HL-60 (cell line): ENCODE measurements around the gene PGBD5.

Experiments
- DNase-seq, 2 experiments: peaks; one replicate each; pipeline ENCODE4 v3.0.0-alpha.2; 2010 to 2020; ENCODE audit warnings: low read depth in 1 of 2, low spot score in 1 of 2
- H3K27ac ChIP-seq: fragments of 250-450 bp; sonication (Bioruptor Pico); replicated peaks from 2 replicates; pipeline ENCODE4 v1.5.1; 2020; ENCODE audit warnings: mild to moderate bottlenecking, moderate library complexity
- H3K27me3 ChIP-seq: fragments of 250-450 bp; sonication (Bioruptor Pico); 2 replicates; pipeline ENCODE4 v1.5.1; 2021; ENCODE audit warnings: mild to moderate bottlenecking, moderate library complexity; ENCODE audit not compliant: insufficient read depth, poor library complexity, severe bottlenecking
- H3K4me3 ChIP-seq: replicated peaks from 2 replicates; pipeline ENCODE4 v1.5.1; 2011; ENCODE audit warnings: mild to moderate bottlenecking, control low read depth, low read length; ENCODE audit not compliant: insufficient read depth
- GABPA ChIP-seq: IDR thresholded peaks from 2 replicates; pipeline ENCODE4 v1.6.1; 2012; ENCODE audit warnings: low read depth
- POLR2AphosphoS5 ChIP-seq: IDR thresholded peaks from 2 replicates; pipeline ENCODE4 v1.6.1; 2012; ENCODE audit warnings: low read depth
- SPI1 ChIP-seq: IDR thresholded peaks from 2 replicates; pipeline ENCODE4 v1.6.1; 2012; ENCODE audit warnings: low read depth, mild to moderate bottlenecking, borderline replicate concordance
- TF ChIP-seq, protein P1 (sequence below): IDR thresholded peaks from one replicate; pipeline ENCODE4 v1.5.1; 2011; ENCODE audit warnings: low read length, control low read depth, inconsistent platforms; ENCODE audit not compliant: insufficient read depth
- TF ChIP-seq, protein P2 (sequence below): IDR thresholded peaks from 2 replicates; pipeline ENCODE4 v1.6.1; 2012; ENCODE audit warnings: low read depth; ENCODE audit not compliant: insufficient replicate concordance

Gene PGBD5

DNA sequence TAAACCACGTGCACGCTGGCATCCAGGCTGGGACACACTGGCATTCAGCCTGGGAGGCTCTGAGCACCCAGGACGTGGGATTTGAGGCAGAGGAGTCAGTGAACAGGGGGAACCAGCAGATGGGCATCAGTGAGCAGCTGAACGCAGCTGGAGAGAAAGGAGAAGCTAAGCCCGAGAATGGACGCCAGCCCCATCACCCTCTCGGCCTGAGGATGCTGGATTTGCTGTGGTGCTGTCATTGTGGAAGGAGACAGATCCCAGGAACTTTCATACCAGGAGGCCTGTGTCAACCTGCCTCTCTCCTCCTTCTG is 132.8 kb downstream of the PGBD5 start:
- DNase-seq, result no peak
- Histone ChIP-seq H3K27me3 (no peaks in the 10 kb centered on the region), H3K4me3 (no peak overlapping the region), H3K27ac (no peak overlapping the region)
- TF ChIP-seq, protein P1, sequence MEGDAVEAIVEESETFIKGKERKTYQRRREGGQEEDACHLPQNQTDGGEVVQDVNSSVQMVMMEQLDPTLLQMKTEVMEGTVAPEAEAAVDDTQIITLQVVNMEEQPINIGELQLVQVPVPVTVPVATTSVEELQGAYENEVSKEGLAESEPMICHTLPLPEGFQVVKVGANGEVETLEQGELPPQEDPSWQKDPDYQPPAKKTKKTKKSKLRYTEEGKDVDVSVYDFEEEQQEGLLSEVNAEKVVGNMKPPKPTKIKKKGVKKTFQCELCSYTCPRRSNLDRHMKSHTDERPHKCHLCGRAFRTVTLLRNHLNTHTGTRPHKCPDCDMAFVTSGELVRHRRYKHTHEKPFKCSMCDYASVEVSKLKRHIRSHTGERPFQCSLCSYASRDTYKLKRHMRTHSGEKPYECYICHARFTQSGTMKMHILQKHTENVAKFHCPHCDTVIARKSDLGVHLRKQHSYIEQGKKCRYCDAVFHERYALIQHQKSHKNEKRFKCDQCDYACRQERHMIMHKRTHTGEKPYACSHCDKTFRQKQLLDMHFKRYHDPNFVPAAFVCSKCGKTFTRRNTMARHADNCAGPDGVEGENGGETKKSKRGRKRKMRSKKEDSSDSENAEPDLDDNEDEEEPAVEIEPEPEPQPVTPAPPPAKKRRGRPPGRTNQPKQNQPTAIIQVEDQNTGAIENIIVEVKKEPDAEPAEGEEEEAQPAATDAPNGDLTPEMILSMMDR, result no peak
- no peak for TF ChIP-seq POLR2AphosphoS5
- TF ChIP-seq, protein P2, sequence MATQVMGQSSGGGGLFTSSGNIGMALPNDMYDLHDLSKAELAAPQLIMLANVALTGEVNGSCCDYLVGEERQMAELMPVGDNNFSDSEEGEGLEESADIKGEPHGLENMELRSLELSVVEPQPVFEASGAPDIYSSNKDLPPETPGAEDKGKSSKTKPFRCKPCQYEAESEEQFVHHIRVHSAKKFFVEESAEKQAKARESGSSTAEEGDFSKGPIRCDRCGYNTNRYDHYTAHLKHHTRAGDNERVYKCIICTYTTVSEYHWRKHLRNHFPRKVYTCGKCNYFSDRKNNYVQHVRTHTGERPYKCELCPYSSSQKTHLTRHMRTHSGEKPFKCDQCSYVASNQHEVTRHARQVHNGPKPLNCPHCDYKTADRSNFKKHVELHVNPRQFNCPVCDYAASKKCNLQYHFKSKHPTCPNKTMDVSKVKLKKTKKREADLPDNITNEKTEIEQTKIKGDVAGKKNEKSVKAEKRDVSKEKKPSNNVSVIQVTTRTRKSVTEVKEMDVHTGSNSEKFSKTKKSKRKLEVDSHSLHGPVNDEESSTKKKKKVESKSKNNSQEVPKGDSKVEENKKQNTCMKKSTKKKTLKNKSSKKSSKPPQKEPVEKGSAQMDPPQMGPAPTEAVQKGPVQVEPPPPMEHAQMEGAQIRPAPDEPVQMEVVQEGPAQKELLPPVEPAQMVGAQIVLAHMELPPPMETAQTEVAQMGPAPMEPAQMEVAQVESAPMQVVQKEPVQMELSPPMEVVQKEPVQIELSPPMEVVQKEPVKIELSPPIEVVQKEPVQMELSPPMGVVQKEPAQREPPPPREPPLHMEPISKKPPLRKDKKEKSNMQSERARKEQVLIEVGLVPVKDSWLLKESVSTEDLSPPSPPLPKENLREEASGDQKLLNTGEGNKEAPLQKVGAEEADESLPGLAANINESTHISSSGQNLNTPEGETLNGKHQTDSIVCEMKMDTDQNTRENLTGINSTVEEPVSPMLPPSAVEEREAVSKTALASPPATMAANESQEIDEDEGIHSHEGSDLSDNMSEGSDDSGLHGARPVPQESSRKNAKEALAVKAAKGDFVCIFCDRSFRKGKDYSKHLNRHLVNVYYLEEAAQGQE, result no peak
- TF ChIP-seq GABPA, result no peak
- TF ChIP-seq SPI1, result no peak

DNA sequence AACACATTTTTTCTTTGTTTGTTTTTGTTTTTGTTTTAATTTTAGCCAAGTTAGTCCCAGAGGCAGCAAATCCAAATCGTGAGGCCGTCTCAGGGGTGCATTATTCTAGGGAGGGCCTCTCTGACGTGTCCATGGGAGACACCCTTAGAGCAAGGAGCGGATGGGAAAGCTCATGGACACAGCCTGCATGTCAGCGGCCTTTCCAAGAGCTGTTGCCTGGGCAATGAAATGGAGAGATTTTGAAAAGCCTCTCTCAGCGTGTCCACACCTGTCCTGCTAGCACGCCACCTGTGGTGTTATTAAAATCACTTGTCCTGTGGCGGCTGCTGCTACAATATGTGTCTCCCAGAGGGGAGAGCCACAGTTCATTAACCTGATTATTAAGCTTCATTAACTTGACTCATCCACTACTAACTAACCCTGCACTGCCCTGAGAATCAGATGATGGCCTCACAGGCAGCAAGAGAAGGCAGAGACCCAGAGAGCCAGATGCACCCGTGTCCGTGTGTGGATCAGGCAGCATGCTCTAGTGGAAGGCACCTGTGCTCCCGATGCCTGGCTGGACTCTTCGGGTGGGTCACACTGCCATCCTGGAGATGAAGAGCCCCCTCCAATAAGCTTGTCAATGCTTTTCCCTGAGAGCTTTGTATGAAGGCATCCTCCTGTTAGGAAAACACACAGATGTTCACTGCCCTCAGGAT is 133.3 kb downstream of the PGBD5 start:
- DNase-seq, result no peak
- Histone ChIP-seq H3K27me3 (no peaks in the 10 kb centered on the region), H3K27ac (no peak overlapping the region), H3K4me3 (no peak overlapping the region)
- TF ChIP-seq, protein P1, result no peak
- no peak for TF ChIP-seq GABPA
- TF ChIP-seq, protein P2, result no peak
- no peak for TF ChIP-seq POLR2AphosphoS5
- TF ChIP-seq SPI1, result no peak

DNA sequence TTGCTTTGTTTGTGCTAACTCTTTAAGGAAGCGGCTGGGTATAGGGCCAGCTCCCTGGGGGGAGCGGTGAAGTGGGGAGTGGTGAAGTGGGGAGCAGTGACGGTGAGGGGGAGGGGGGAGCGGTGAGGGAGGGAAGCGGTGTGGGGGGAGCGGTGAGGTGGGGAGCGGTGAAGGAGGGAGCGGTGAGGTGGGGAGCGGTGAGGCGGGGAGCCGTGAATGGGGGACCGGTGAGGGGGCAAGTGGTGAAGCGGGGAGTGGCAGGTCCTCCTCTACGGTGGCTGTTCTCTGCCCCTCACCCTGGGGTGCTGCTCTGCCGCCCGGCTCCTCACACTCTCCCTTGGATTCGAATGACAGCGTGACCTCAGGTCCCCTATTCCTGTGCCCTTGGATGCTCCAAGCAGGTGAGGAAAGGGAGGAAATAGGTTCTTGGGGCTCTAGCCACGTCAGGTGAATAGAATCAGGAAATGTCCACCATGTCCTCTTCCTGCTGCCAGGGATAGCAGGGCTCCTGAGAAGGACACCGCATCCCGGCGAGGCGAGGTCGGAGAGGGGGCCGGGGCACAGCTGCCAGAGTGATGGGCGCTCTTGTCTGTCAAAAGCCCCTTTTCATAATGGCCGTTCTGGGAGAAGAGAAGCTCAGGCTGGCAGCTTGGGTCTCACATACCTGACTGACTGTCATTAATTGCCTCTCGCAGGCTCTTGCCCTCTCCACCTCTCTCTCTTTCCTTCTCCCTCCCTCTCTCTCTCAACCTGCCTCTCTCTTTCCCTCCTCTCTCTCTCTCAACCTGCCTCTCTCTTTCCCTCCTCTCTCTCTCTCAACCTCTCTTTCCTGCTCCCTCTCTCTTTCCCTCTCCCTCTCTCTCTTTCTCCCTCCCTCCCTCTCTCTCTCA is 134.2 kb downstream of the PGBD5 start:
- H3K4me3 ChIP-seq, result no peak overlapping the region
- TF ChIP-seq POLR2AphosphoS5 (no peak), GABPA (no peak)
- TF ChIP-seq, protein P1, result no peak
- TF ChIP-seq, protein P2, result no peak
- no peaks in the 10 kb centered on the region for H3K27me3 ChIP-seq
- no peak for DNase-seq
- no peak overlapping the region for H3K27ac ChIP-seq
